Stimulated activated CD8-positive, alpha-beta memory T cell treated with anti-CD3 and anti-CD28 coated beads, Interleukin-15, amount 100 ng/mL, for 48 hours (primary cell): ENCODE data around the gene CPNE5.

ENCODE experiments used
- DNase-seq, 2 donors: peaks; one replicate each; pipeline ENCODE4 v3.0.0-alpha.2; 2020; ENCODE audit warnings: low read depth in 2 of 2

Gene CPNE5

GRCh38 chr6:36834576-36835341 is 4.5 kb downstream of the CPNE5 start:
- no peak for DNase-seq

GRCh38 chr6:36833182-36833789 is 6.0 kb downstream of the CPNE5 start:
- DNase-seq = no peak

- DNase-seq = no peak
Observed at GRCh38 chr6:36832313-36832712, 6.9 kb downstream of the CPNE5 start.

GRCh38 chr6:36830577-36830976 is 8.7 kb downstream of the CPNE5 start:
- DNase-seq = no peak

- DNase-seq = no peak
Observed at GRCh38 chr6:36829919-36830544, 9.2 kb downstream of the CPNE5 start.

GRCh38 chr6:36827261-36828079 is 11.8 kb downstream of the CPNE5 start:
- DNase-seq = peak in 1 of 2 donors; percentile 20

- DNase-seq = no peak
Observed at GRCh38 chr6:36826520-36827227, 12.6 kb downstream of the CPNE5 start.

- no peak for DNase-seq
Observed at GRCh38 chr6:36825994-36826393, 13.2 kb downstream of the CPNE5 start.

GRCh38 chr6:36825452-36825851 is 13.8 kb downstream of the CPNE5 start:
- DNase-seq = no peak

- DNase-seq = no peak
Observed at GRCh38 chr6:36824253-36824652, 15.0 kb downstream of the CPNE5 start.

GRCh38 chr6:36823421-36824096 is 15.7 kb downstream of the CPNE5 start:
- no peak for DNase-seq

GRCh38 chr6:36822506-36823269 is 16.6 kb downstream of the CPNE5 start:
- no peak for DNase-seq

GRCh38 chr6:36821581-36822335 is 17.5 kb downstream of the CPNE5 start:
- DNase-seq = no peak

GRCh38 chr6:36820700-36821580 is 18.3 kb downstream of the CPNE5 start:
- DNase-seq = no peak

- no peak for DNase-seq
Observed at GRCh38 chr6:36818756-36819155, 20.5 kb downstream of the CPNE5 start.

GRCh38 chr6:36817847-36818246 is 21.4 kb downstream of the CPNE5 start:
- no peak for DNase-seq

- DNase-seq = no peak
Observed at GRCh38 chr6:36817176-36817817, 21.9 kb downstream of the CPNE5 start.
